Measurements from ENCODE around the gene PARD3. TPM values are rescaled to one million over a fixed set of nuclear protein-coding genes. Genes with fewer than 3 reads are reported as not detected.

PARD3 gene
- polyA plus RNA-seq, 1 donor from 2014 or later = 12.4 TPM

DNA sequence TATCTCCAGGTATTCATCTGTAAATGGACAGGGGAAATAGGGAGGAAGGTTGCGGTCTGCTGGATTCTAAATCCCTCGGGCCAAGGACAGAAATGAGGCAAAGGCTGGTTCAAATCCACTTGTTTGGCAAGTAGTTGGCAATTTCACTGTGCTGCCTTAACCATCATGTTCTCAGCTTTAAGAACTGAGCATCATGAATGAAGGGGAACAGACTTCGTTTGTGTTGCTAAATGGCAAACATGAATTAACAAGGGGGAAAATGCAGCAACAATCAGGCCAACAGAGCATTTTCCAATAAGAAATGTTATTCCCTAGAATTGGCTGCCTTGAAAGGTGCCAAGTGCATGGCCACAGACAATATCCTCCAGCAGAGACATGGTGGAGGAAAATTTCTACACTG is 36.9 kb downstream of the PARD3 start (continued):
- no peak for TF ChIP-seq EZH2 (IDR thresholded peaks at IDR 0.05; ENCODE audit: borderline replicate concordance, insufficient read depth, low read length, poor library complexity, severe bottlenecking)
- no peak for TF ChIP-seq RAD21 (conservative IDR thresholded peaks at IDR 0.05)
- TF ChIP-seq EP300 (conservative IDR thresholded peaks at IDR 0.05; ENCODE audit: poor library complexity, severe bottlenecking) = no peak

DNA sequence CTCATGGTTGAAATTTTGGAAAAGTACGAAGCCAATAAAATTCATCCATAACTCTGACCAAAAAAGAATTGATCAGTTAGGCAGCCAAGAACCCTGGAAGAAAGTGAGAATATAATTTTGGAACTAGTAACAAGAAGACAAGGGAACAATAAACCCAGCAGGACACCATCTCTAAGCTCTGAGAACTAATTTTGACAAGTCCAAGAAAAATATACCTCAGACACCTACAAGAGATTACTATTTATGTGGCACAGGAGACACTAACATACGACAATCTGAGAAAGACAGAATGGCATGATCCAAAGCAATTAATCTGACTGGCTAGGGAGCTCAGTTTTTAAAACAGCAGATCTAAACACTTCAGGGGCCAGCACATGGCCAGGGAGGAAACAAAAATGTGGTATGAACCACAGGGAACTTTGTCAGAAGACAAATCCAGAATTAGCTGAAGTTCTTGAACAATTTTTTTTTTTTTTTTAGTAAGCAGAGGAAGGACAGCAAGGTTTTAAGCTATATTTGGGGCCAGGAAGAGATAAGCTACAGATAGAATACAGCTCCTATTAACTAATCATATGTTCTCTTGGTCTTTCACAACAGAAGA is 38.9 kb downstream of the PARD3 start:
- Histone ChIP-seq H3K4me2 (ENCODE audit: low read length) (no peak overlapping the region), H2AFZ (ENCODE audit: low read depth, low read length) (no peak overlapping the region), H3K4me3 (ENCODE audit: low read length) (no peak overlapping the region), H3K9ac (ENCODE audit: low read length) (no peak overlapping the region), H3K9me3 (ENCODE audit: low read length) (no peaks in the 10 kb centered on the region), H3K27ac (ENCODE audit: low read length) (no peak overlapping the region), H3F3A (ENCODE audit: insufficient read depth, low read length, poor library complexity, severe bottlenecking) (no peaks in the 10 kb centered on the region), H3K27me3 (ENCODE audit: insufficient read depth, low read depth, low read length) (no peaks in the 10 kb centered on the region), H3K9me2 (ENCODE audit: insufficient read depth, low read length) (no peaks in the 10 kb centered on the region), H4K20me1 (ENCODE audit: insufficient read depth) (no peaks in the 10 kb centered on the region), H3K36me3 (ENCODE audit: insufficient read depth, low read length) (no peaks in the 10 kb centered on the region), H3K79me2 (replicated peaks; ENCODE audit: insufficient read depth, low read length) (peaks cover 9% of the 10 kb centered on the region)
- no peak for TF ChIP-seq TAF1 (IDR thresholded peaks at IDR 0.05; ENCODE audit: low read depth)
- TF ChIP-seq RAD21 (conservative IDR thresholded peaks at IDR 0.05) = no peak
- TF ChIP-seq, protein P1, sequence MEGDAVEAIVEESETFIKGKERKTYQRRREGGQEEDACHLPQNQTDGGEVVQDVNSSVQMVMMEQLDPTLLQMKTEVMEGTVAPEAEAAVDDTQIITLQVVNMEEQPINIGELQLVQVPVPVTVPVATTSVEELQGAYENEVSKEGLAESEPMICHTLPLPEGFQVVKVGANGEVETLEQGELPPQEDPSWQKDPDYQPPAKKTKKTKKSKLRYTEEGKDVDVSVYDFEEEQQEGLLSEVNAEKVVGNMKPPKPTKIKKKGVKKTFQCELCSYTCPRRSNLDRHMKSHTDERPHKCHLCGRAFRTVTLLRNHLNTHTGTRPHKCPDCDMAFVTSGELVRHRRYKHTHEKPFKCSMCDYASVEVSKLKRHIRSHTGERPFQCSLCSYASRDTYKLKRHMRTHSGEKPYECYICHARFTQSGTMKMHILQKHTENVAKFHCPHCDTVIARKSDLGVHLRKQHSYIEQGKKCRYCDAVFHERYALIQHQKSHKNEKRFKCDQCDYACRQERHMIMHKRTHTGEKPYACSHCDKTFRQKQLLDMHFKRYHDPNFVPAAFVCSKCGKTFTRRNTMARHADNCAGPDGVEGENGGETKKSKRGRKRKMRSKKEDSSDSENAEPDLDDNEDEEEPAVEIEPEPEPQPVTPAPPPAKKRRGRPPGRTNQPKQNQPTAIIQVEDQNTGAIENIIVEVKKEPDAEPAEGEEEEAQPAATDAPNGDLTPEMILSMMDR (IDR thresholded peaks at IDR 0.05; ENCODE audit: poor library complexity, severe bottlenecking) = no peak
- TF ChIP-seq MXI1 (conservative IDR thresholded peaks at IDR 0.05; ENCODE audit: poor library complexity, severe bottlenecking) = no peak
- no peak for TF ChIP-seq SMC3 (conservative IDR thresholded peaks at IDR 0.05; ENCODE audit: poor library complexity)
- TF ChIP-seq EZH2 (IDR thresholded peaks at IDR 0.05; ENCODE audit: borderline replicate concordance, insufficient read depth, low read length, poor library complexity, severe bottlenecking) = no peak
- TF ChIP-seq EP300 (conservative IDR thresholded peaks at IDR 0.05; ENCODE audit: poor library complexity, severe bottlenecking) = no peak
- TF ChIP-seq, protein P2, sequence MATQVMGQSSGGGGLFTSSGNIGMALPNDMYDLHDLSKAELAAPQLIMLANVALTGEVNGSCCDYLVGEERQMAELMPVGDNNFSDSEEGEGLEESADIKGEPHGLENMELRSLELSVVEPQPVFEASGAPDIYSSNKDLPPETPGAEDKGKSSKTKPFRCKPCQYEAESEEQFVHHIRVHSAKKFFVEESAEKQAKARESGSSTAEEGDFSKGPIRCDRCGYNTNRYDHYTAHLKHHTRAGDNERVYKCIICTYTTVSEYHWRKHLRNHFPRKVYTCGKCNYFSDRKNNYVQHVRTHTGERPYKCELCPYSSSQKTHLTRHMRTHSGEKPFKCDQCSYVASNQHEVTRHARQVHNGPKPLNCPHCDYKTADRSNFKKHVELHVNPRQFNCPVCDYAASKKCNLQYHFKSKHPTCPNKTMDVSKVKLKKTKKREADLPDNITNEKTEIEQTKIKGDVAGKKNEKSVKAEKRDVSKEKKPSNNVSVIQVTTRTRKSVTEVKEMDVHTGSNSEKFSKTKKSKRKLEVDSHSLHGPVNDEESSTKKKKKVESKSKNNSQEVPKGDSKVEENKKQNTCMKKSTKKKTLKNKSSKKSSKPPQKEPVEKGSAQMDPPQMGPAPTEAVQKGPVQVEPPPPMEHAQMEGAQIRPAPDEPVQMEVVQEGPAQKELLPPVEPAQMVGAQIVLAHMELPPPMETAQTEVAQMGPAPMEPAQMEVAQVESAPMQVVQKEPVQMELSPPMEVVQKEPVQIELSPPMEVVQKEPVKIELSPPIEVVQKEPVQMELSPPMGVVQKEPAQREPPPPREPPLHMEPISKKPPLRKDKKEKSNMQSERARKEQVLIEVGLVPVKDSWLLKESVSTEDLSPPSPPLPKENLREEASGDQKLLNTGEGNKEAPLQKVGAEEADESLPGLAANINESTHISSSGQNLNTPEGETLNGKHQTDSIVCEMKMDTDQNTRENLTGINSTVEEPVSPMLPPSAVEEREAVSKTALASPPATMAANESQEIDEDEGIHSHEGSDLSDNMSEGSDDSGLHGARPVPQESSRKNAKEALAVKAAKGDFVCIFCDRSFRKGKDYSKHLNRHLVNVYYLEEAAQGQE (IDR thresholded peaks at IDR 0.05; ENCODE audit: borderline replicate concordance) = no peak
- TF ChIP-seq POLR2AphosphoS5 (IDR thresholded peaks at IDR 0.05) = no peak

DNA sequence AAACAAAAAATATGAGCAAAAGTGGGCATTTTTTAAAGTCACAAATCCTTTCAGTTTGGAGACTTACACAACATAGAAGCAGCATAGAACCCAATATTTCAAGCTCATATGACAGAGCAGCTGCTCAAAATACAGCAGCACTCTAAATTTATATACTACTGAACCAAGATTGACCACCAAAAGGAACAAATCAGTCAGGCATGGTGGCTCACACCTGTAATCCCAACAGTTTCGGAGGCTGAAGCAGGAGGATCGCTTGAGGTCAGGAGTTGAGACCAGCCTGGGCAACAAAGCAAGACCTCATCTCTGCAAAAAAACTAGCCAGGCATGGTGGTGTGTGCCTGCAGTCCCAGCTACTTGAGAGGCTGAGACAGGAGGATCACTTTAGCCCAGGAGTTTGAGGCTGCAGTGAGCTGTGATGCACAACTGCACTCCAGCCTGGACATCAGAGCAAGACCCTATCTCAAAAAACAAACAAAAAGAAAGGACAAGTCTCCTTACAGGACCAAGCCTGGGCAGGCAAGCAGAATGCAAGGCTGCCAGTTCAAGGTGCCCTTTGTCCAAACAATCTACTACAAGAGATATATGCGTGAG is 40.0 kb downstream of the PARD3 start:
- no peaks in the 10 kb centered on the region for H3K9me3 ChIP-seq (ENCODE audit: low read length)
- no peaks in the 10 kb centered on the region for H3K36me3 ChIP-seq (ENCODE audit: insufficient read depth, low read length)
- H4K20me1 ChIP-seq (ENCODE audit: insufficient read depth) = no peaks in the 10 kb centered on the region
- H3K27me3 ChIP-seq (ENCODE audit: insufficient read depth, low read depth, low read length) = no peaks in the 10 kb centered on the region
- no peak overlapping the region for H3K4me3 ChIP-seq (ENCODE audit: low read length)
- no peak overlapping the region for H2AFZ ChIP-seq (ENCODE audit: low read depth, low read length)
- no peaks in the 10 kb centered on the region for H3F3A ChIP-seq (ENCODE audit: insufficient read depth, low read length, poor library complexity, severe bottlenecking)
- no peak overlapping the region for H3K9ac ChIP-seq (ENCODE audit: low read length)
- peaks cover 13% of the 10 kb centered on the region for H3K79me2 ChIP-seq (replicated peaks; ENCODE audit: insufficient read depth, low read length)
- no peaks in the 10 kb centered on the region for H3K9me2 ChIP-seq (ENCODE audit: insufficient read depth, low read length)
- H3K27ac ChIP-seq (ENCODE audit: low read length) = no peak overlapping the region
- TF ChIP-seq TAF1 (IDR thresholded peaks at IDR 0.05; ENCODE audit: low read depth) (no peak), POLR2AphosphoS5 (IDR thresholded peaks at IDR 0.05) (no peak), EZH2 (IDR thresholded peaks at IDR 0.05; ENCODE audit: borderline replicate concordance, insufficient read depth, low read length, poor library complexity, severe bottlenecking) (no peak), EP300 (conservative IDR thresholded peaks at IDR 0.05; ENCODE audit: poor library complexity, severe bottlenecking) (no peak), RAD21 (conservative IDR thresholded peaks at IDR 0.05) (no peak), SMC3 (conservative IDR thresholded peaks at IDR 0.05; ENCODE audit: poor library complexity) (no peak), MXI1 (conservative IDR thresholded peaks at IDR 0.05; ENCODE audit: poor library complexity, severe bottlenecking) (no peak)
- TF ChIP-seq, protein P1 (IDR thresholded peaks at IDR 0.05; ENCODE audit: poor library complexity, severe bottlenecking) = no peak
- TF ChIP-seq, protein P2 (IDR thresholded peaks at IDR 0.05; ENCODE audit: borderline replicate concordance) = no peak
- H3K4me2 ChIP-seq (ENCODE audit: low read length) = no peak overlapping the region
